K562 (cell line): Measurements from ENCODE around the gene DHX36. TPM values are rescaled to one million over a fixed set of nuclear protein-coding genes. Genes with fewer than 3 reads are reported as not detected.

Experiments
- ATAC-seq: fragments of 200-7000 bp; cut with Tn5 transposase; 3 replicates; pipeline ENCODE4 v1.9.1; 2020; ENCODE audit warnings: moderate library complexity
- BruUV-seq: library from RNA; stranded (reverse); fragments of 400-500 nt; replicated peaks from 2 replicates; lab custom pipeline; 2021; lab: Mats Ljungman, UMichigan
- CTCF ChIA-PET: fragments of 300-600 bp; formaldehyde crosslinking; extraction: SDS; loops from one replicate; lab custom pipeline; 2021; ENCODE audit warnings: low intra/inter-chr PET ratio; lab: Yijun Ruan, JAX
- POLR2A ChIA-PET: fragments of 300-600, 350-650 bp; sonication (Branson Sonifier 250); formaldehyde crosslinking; extraction: SDS; loops from one replicate; lab custom pipeline; 2021; ENCODE audit warnings: antibody characterized with exemption, inconsistent platforms; lab: Yijun Ruan, JAX
- DNase-seq, 4 experiments: peaks; one replicate each; pipeline versions ENCODE4 v3.0.0 to v3.0.0-alpha.2; 2011 to 2018; ENCODE audit warnings: low spot score in 3 of 4, mixed read lengths in 3 of 4; ENCODE audit errors: extremely low read depth in 1 of 4
- FAIRE-seq: peaks from 2 replicates; lab custom pipeline; 2011; peaks lifted over from hg19 to GRCh38; lab: Jason Lieb, UNC
- H2AFZ ChIP-seq: 2 replicates; pipeline ENCODE4 v1.6.0; 2011; ENCODE audit warnings: low read depth, low read length, control low read depth, inconsistent platforms
- H3K27ac ChIP-seq: fragments of 200-600 bp; 3 replicates; pipeline ENCODE4 v1.8.0; 2011; ENCODE audit warnings: low read depth, mild to moderate bottlenecking, control low read depth, inconsistent platforms, low read length, moderate library complexity, mixed read lengths; ENCODE audit errors: extremely low read depth
- H3K27me3 ChIP-seq, 2 experiments: fragments of 300-600 bp in 1 of 2; 2 replicates in 1 of 2; 3 replicates in 1 of 2; pipeline versions ENCODE4 v1.6.0 to v1.8.0; 2011; ENCODE audit warnings: inconsistent platforms in 2 of 2, low read length in 2 of 2, mild to moderate bottlenecking in 1 of 2, mixed read lengths in 1 of 2, moderate library complexity in 1 of 2; ENCODE audit not compliant: control insufficient read depth in 2 of 2, insufficient read depth in 2 of 2
- H3K36me3 ChIP-seq: fragments of 300-600 bp; 3 replicates; pipeline ENCODE4 v1.8.0; 2011; ENCODE audit warnings: mild to moderate bottlenecking, low read length, inconsistent platforms; ENCODE audit not compliant: control insufficient read depth, insufficient read depth
- H3K4me1 ChIP-seq, 2 experiments: fragments of 200-600 bp in 1 of 2; replicated peaks in 1 of 2; 2 replicates in 1 of 2; 3 replicates in 1 of 2; pipeline versions ENCODE4 v1.5.1 to v1.8.0; 2011; ENCODE audit warnings: inconsistent platforms in 2 of 2, low read length in 2 of 2, mild to moderate bottlenecking in 1 of 2, mixed read lengths in 1 of 2, moderate library complexity in 1 of 2; ENCODE audit not compliant: control insufficient read depth in 2 of 2, insufficient read depth in 2 of 2
- H3K4me2 ChIP-seq: 2 replicates; pipeline ENCODE4 v1.6.1; 2011; ENCODE audit warnings: low read length, control low read depth, inconsistent platforms, mixed read lengths; ENCODE audit not compliant: insufficient read depth
- H3K4me3 ChIP-seq: fragments of 200-600 bp; sonication (generic), shearing (Covaris generic); 2 replicates; pipeline ENCODE4 v1.5.1; 2016; ENCODE audit warnings: control low read depth, inconsistent platforms
- H3K79me2 ChIP-seq: fragments of 200-600 bp; 3 replicates; pipeline ENCODE4 v1.8.0; 2011; ENCODE audit warnings: low read length, inconsistent platforms; ENCODE audit not compliant: control insufficient read depth, insufficient read depth
- H3K9ac ChIP-seq, 2 experiments: 2 replicates each; pipeline versions ENCODE4 v1.6.0 to v1.6.1; 2011; ENCODE audit warnings: low read depth in 2 of 2, low read length in 2 of 2, control low read depth in 1 of 2, inconsistent platforms in 1 of 2, mild to moderate bottlenecking in 1 of 2, mixed read lengths in 1 of 2; ENCODE audit not compliant: insufficient read depth in 1 of 2
- H3K9me1 ChIP-seq: one replicate; pipeline ENCODE4 v1.6.0; 2011; ENCODE audit warnings: inconsistent platforms, mild to moderate bottlenecking, low read length, moderate library complexity; ENCODE audit not compliant: control insufficient read depth, insufficient read depth
- H3K9me3 ChIP-seq: replicated peaks from 2 replicates; pipeline ENCODE4 v1.5.1; 2011; ENCODE audit warnings: low read depth, low read length, inconsistent platforms; ENCODE audit not compliant: control insufficient read depth, insufficient read depth
- H4K20me1 ChIP-seq: replicated peaks from 2 replicates; pipeline ENCODE4 v1.6.1; 2011; ENCODE audit warnings: low read length, inconsistent platforms, mixed read lengths; ENCODE audit not compliant: control insufficient read depth, insufficient read depth
- DDX20 ChIP-seq: fragments of 450-650 bp; IDR thresholded peaks from 2 replicates; pipeline ENCODE4 v1.6.1; 2016; ENCODE audit warnings: missing genetic modification characterization, low read depth, mild to moderate bottlenecking, missing compliant biosample characterization, moderate library complexity
- DIDO1 ChIP-seq: fragments of 450-650 bp; IDR thresholded peaks from 2 replicates; pipeline ENCODE4 v1.6.1; 2016; ENCODE audit warnings: low read depth, missing biosample characterization, missing genetic modification characterization
- ILK ChIP-seq: fragments of 450-650 bp; IDR thresholded peaks from 2 replicates; pipeline ENCODE4 v1.6.1; 2016; ENCODE audit warnings: missing genetic modification characterization, low read depth, mild to moderate bottlenecking, missing compliant biosample characterization, moderate library complexity, borderline replicate concordance
- RBFOX2 ChIP-seq: fragments of 200-400 bp; formaldehyde crosslinking; IDR thresholded peaks from 2 replicates; pipeline ENCODE4 v1.6.1; 2017; ENCODE audit warnings: low read depth, mild to moderate bottlenecking, low read length, moderate library complexity
- SP1 ChIP-seq: sonication (generic); formaldehyde crosslinking; IDR thresholded peaks from 2 replicates; pipeline ENCODE4 v1.8.1; 2022; ENCODE audit warnings: mild to moderate bottlenecking, missing genetic modification reagents
- ZNF143 ChIP-seq: sonication (generic); formaldehyde crosslinking; IDR thresholded peaks from 2 replicates; pipeline ENCODE4 v1.9.0; 2022; ENCODE audit warnings: mild to moderate bottlenecking, missing genetic modification reagents
- ZNF695 ChIP-seq: fragments of 450-650 bp; formaldehyde crosslinking; IDR thresholded peaks from 2 replicates; pipeline ENCODE4 v1.4.0; 2020; ENCODE audit warnings: mild to moderate bottlenecking, moderate library complexity
- WGBS: fragments of 100-300 bp; shearing (Covaris generic); methylation state at CpG from one replicate; pipeline ENCODE4 v1.1.6; 2016; ENCODE audit warnings: low coverage, mixed read lengths; ENCODE audit not compliant: insufficient coverage; ENCODE audit errors: missing lambda C conversion rate; 5-methylcytosine and 5-hydroxymethylcytosine counted together
- in situ Hi-C: fragments of 300-500 bp; cut with MboI; formaldehyde crosslinking; loops from 4 replicates; pipeline ENCODE4 v1.15.0; 2018; ENCODE audit warnings: inconsistent platforms, mixed read lengths
- intact Hi-C: fragments of 100-400 bp; cut with micrococcal nuclease; formaldehyde crosslinking; loops from 2 replicates; pipeline ENCODE4 v1.14.2; 2022
- polyA plus RNA-seq, 8 experiments: library from polyadenylated mRNA; depleted of rRNA in 4 of 8; stranded (reverse) in 5 of 8; unstranded in 3 of 8; fragments of >200 nt; fragmentation: Nextera tagmentation in 2 of 8; fragmentation: Illumina TruSeq in 1 of 8; extraction: Ambion mirVana in 2 of 8; extraction: Trizol in 1 of 8; gene quantifications; 2 replicates each; pipeline versions ENCODE4 v1.2.1 to v1.2.3, GENCODE V29; 2011 to 2014; ENCODE audit warnings: inconsistent platforms in 1 of 8, missing spikeins in 1 of 8
- total RNA-seq, 7 experiments: library from RNA; depleted of rRNA in 6 of 7; stranded (reverse); fragments of >200 nt in 6 of 7; fragmentation: Illumina TruSeq in 2 of 7; extraction: Trizol in 2 of 7; gene quantifications; 2 replicates each; pipeline versions ENCODE4 v1.2.1 to v1.2.3, GENCODE V29; 2011 to 2021; ENCODE audit warnings: low replicate concordance in 1 of 7
- TF ChIP-seq, protein P1 (sequence below): fragments of 250-450 bp; sonication (Bioruptor Pico); IDR thresholded peaks from 2 replicates; pipeline ENCODE4 v1.9.0; 2021; ENCODE audit warnings: mild to moderate bottlenecking, inconsistent platforms
- TF ChIP-seq, protein P2 (sequence below): IDR thresholded peaks from 2 replicates; pipeline ENCODE4 v1.6.1; 2016; ENCODE audit warnings: missing genetic modification characterization, missing compliant biosample characterization
- TF ChIP-seq, protein P3 (sequence below), 2 experiments: IDR thresholded peaks; 2 replicates each; pipeline ENCODE4 v1.6.1; 2012; ENCODE audit warnings: improper control_type of control experiment in 2 of 2, low read depth in 2 of 2, low read length in 2 of 2, borderline replicate concordance in 1 of 2

The DHX36 gene
- total and polyA plus RNA-seq, 9 of the 15 experiments (the other 6 are each of a cell fraction or from before 2014, with no cell fraction given): 44.3 to 98.7 (median 57.0) TPM

DNA sequence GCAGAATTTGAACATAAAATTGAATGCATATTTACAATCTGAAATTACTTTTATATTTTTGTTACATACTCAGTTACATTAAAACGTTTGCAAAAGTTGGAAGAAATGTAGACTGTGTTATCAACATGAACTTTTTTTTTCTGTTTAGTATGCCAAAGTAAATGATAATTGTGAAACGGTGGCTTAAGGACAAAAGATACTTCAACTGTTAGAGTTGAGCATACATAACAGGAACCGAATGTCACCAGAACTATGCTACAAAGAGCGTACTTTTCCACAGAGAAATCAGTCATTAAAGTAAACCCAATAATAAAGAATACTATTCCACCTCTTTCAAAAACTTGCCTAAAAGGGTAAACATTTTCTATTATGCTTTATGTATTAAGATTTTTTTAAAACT lies 14.3 kb upstream of the DHX36 start (continued):
- TF ChIP-seq, protein P1, sequence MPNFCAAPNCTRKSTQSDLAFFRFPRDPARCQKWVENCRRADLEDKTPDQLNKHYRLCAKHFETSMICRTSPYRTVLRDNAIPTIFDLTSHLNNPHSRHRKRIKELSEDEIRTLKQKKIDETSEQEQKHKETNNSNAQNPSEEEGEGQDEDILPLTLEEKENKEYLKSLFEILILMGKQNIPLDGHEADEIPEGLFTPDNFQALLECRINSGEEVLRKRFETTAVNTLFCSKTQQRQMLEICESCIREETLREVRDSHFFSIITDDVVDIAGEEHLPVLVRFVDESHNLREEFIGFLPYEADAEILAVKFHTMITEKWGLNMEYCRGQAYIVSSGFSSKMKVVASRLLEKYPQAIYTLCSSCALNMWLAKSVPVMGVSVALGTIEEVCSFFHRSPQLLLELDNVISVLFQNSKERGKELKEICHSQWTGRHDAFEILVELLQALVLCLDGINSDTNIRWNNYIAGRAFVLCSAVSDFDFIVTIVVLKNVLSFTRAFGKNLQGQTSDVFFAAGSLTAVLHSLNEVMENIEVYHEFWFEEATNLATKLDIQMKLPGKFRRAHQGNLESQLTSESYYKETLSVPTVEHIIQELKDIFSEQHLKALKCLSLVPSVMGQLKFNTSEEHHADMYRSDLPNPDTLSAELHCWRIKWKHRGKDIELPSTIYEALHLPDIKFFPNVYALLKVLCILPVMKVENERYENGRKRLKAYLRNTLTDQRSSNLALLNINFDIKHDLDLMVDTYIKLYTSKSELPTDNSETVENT (CRISPR knock-in tag): no peak
- TF ChIP-seq, all 486 proteins: peak for 0

DNA sequence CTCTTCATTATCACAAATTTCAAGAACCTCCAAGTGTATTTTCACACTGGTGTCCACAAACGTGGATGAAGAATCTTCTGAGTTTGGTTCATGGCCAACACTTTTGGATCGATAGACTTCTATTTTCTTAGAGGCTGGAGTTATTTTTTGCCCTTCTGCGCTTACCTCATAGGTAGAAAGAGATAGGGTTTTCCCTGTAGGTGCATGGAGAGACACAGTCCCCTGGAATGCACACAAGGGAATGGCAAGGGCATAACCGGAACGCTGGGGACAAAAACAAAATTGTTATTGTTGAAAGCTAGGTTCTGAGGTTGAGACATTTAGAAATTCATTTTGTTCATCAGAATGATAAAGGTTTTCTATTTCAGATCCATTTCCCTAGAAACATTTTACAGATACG lies 13.7 kb upstream of the DHX36 start:
- no peak overlapping the region for H3K4me2 ChIP-seq
- ChIA-PET CTCF (no interaction called here), POLR2A (interaction anchor here (0.6 kb wide), 1 partner anchor 9 kb away, joined by 3 read pairs; no protein-coding TSS in a partner anchor)
- DNase-seq: no peak
- H3K36me3 ChIP-seq: no peaks in the 10 kb centered on the region
- no peak overlapping the region for H3K9ac ChIP-seq
- no peaks in the 10 kb centered on the region for H3K9me1 ChIP-seq
- no peak overlapping the region for H3K4me3 ChIP-seq
- no TSS peak for BruUV-seq
- 3% methylated on average over 6 of the region's 6 CpGs for WGBS
- no peak for ATAC-seq
- H2AFZ ChIP-seq: no peak overlapping the region
- no peaks in the 10 kb centered on the region for H3K9me3 ChIP-seq
- H3K27ac ChIP-seq: no peak overlapping the region
- intact Hi-C loops (loop anchor here (10.0 kb wide), 2 partner anchors 417 to 1367 kb away; no protein-coding TSS in a partner anchor), in situ Hi-C loops (no loop called here)
- H3K27me3 ChIP-seq: no peaks in the 10 kb centered on the region; a peak in 1 of 5 replicates
- no peaks in the 10 kb centered on the region for H3K79me2 ChIP-seq
- H3K4me1 ChIP-seq: peaks cover 0 to 3% of the 10 kb centered on the region in 2 experiments; a peak in 1 of 5 replicates
- no peak for FAIRE-seq
- H4K20me1 ChIP-seq: no peaks in the 10 kb centered on the region
- no peak for TF ChIP-seq RBFOX2
- TF ChIP-seq ZNF695 (CRISPR knock-in tag): no peak
- TF ChIP-seq, protein P2, sequence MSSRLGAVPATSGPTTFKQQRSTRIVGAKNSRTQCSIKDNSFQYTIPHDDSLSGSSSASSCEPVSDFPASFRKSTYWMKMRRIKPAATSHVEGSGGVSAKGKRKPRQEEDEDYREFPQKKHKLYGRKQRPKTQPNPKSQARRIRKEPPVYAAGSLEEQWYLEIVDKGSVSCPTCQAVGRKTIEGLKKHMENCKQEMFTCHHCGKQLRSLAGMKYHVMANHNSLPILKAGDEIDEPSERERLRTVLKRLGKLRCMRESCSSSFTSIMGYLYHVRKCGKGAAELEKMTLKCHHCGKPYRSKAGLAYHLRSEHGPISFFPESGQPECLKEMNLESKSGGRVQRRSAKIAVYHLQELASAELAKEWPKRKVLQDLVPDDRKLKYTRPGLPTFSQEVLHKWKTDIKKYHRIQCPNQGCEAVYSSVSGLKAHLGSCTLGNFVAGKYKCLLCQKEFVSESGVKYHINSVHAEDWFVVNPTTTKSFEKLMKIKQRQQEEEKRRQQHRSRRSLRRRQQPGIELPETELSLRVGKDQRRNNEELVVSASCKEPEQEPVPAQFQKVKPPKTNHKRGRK (tag): no peak
- TF ChIP-seq, protein P1 (CRISPR knock-in tag): no peak
- TF ChIP-seq DDX20 (tag): no peak
- TF ChIP-seq ZNF143 (CRISPR knock-in tag): no peak
- TF ChIP-seq, protein P3, sequence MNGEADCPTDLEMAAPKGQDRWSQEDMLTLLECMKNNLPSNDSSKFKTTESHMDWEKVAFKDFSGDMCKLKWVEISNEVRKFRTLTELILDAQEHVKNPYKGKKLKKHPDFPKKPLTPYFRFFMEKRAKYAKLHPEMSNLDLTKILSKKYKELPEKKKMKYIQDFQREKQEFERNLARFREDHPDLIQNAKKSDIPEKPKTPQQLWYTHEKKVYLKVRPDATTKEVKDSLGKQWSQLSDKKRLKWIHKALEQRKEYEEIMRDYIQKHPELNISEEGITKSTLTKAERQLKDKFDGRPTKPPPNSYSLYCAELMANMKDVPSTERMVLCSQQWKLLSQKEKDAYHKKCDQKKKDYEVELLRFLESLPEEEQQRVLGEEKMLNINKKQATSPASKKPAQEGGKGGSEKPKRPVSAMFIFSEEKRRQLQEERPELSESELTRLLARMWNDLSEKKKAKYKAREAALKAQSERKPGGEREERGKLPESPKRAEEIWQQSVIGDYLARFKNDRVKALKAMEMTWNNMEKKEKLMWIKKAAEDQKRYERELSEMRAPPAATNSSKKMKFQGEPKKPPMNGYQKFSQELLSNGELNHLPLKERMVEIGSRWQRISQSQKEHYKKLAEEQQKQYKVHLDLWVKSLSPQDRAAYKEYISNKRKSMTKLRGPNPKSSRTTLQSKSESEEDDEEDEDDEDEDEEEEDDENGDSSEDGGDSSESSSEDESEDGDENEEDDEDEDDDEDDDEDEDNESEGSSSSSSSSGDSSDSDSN (IDR thresholded peaks at IDR 0.05; ENCODE audit: borderline replicate concordance in 1 of 2, low read depth in 2 of 2, low read length in 2 of 2): no peak
- no peak for TF ChIP-seq SP1 (CRISPR knock-in tag)
- no peak for TF ChIP-seq ILK (tag)
- TF ChIP-seq DIDO1 (tag): no peak
